Fibroblast of pulmonary artery (primary cell): ENCODE measurements around the gene DEGS1.

ENCODE experiments used
- DNase-seq: peaks from one replicate; pipeline ENCODE4 v3.0.0-alpha.2; 2010; ENCODE audit warnings: low read depth
- H3K4me3 ChIP-seq: replicated peaks from 2 replicates; pipeline ENCODE4 v1.5.1; 2011; ENCODE audit warnings: low read depth, mild to moderate bottlenecking, control low read depth, low read length, moderate library complexity
- TF ChIP-seq, protein P1 (sequence below): IDR thresholded peaks from 2 replicates; pipeline ENCODE4 v1.5.1; 2011; ENCODE audit warnings: mild to moderate bottlenecking, control low read depth, low read length, inconsistent platforms; ENCODE audit errors: missing control alignments

The DEGS1 gene

DNA sequence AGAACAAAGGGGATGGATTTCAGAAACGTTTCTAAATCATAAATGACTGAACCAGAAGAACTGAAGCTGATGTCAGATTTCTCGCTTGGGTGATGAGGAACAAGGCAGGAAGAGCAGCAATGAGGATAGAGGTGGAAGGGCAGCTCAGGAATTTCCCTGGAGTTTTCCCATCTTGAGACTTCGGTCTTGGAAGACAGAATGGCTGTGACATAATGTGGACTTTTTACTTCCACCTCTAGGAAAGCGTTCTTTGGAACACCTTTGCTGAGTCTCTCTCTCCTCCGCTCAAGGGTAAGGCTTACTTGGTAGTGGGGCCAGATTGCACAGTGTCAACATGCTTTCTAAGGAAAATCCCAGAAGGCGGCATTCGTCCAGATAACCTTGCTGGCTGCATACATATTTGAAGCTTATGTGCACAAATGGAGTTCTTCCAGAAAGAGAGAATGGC lies 36.6 kb downstream of the DEGS1 start:
- TF ChIP-seq, protein P1, sequence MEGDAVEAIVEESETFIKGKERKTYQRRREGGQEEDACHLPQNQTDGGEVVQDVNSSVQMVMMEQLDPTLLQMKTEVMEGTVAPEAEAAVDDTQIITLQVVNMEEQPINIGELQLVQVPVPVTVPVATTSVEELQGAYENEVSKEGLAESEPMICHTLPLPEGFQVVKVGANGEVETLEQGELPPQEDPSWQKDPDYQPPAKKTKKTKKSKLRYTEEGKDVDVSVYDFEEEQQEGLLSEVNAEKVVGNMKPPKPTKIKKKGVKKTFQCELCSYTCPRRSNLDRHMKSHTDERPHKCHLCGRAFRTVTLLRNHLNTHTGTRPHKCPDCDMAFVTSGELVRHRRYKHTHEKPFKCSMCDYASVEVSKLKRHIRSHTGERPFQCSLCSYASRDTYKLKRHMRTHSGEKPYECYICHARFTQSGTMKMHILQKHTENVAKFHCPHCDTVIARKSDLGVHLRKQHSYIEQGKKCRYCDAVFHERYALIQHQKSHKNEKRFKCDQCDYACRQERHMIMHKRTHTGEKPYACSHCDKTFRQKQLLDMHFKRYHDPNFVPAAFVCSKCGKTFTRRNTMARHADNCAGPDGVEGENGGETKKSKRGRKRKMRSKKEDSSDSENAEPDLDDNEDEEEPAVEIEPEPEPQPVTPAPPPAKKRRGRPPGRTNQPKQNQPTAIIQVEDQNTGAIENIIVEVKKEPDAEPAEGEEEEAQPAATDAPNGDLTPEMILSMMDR: no peak
- no peak overlapping the region for H3K4me3 ChIP-seq
- DNase-seq: no peak

DNA sequence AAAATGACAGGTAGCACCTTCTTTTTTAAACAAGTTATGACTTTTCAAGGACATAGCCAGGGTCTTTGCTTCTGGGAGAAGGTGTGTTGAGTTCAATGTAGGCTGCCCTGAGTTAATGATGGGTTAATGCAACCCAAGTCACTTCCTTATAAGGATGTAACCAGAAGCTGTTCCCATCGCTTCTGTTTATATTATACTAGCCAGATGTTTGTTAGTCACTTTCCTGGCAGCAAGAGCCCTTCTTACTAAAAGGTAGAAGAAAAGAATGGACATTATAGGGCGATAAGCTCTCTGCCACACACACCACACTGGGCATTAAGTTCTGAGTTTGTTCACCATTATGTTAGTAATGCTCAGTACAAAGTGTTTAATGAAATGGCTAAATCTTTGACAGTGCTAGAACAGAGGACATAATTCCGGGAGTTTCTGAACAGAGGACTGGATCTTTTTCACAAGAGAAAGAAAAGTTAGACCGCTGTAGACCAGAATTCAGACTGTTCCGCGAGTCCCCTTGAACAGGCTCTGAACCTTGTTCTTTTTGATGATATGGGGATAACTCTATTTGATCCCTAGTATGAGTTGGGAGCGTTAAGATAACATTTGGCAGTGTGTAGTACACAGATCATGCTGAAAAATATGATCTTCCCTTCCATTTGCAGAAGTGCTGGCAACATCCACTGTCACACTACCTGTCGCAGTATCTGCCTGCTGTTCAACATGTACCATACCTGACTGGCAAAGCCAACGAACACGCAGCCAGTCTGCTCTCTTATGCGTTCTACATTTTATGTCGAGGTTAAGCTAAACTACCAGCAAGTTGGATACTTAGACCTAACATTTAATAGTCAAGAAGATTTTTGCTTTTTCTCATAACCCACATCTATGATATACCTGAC lies 41.0 kb downstream of the DEGS1 start:
- no peak overlapping the region for H3K4me3 ChIP-seq
- DNase-seq: peak; percentile 86
- TF ChIP-seq, protein P1: no peak

- no peak for DNase-seq
- no peak overlapping the region for H3K4me3 ChIP-seq
Measured at GRCh38 chr1:224226849-224227502, 43.9 kb downstream of the DEGS1 start.

DNA sequence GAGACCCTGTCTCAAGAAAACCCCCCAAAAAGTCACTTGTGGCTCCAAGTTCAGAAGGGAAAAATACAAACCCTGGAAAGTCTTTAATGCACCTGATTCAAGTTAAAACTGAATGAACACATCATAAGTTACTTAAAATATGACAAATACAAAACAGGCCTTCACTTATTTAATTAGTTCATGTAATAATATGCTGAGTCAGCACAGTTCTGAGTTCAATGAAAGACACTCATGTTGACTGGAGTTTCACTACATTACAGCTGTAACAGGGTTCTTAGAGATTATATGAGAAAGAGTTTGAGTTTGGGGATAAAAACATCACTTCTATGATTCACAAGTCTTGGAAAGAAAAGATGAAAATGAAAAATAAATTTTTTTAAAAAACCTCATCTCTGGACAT lies 51.0 kb downstream of the DEGS1 start:
- DNase-seq: no peak
- H3K4me3 ChIP-seq: no peak overlapping the region
- TF ChIP-seq, protein P1: no peak

More at GRCh38 chr1:224226849-224227502, 43.9 kb downstream of the DEGS1 start:
- TF ChIP-seq, protein P1: no peak

GRCh38 chr1:224235813-224236493 lies 52.9 kb downstream of the DEGS1 start:
- TF ChIP-seq, protein P1: no peak
- DNase-seq: no peak
- no peak overlapping the region for H3K4me3 ChIP-seq

DNA sequence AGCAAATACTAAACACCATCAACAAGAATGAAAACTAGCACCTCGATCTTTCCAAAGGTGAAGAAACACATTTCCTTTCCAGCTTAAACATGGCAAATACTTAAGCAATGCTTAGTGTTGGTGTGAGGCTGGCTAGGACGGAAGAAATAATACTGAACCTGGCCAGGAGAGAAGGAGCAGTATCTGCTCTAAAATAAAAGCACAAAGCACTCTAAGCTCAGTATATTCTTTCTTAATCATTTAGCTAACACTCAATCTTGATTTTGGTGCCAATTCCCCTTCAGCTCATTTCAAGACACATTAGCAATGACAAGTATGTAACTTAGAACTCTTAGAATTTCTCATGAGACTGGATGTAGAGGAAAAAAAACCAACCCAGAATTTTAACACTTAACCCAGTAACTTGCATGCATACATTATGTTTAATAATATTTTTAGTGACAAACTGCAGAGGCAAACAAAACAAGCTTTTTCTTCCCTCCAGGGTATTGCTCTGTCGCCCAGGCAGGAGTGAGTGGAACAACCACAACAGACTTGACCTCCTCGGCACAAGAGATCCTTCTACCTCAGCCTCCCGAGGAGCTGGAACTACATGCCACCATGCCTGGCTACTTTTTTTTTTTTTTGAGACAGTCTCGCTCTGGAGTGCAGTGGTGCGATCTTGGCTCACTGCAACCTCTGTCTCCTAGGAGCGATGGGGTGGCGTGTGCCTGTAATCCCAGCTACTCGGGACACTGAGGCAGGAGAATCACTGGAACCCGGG lies 54.3 kb downstream of the DEGS1 start:
- no peak overlapping the region for H3K4me3 ChIP-seq
- TF ChIP-seq, protein P1: no peak
- DNase-seq: no peak
